CD4-positive, alpha-beta T cell treated with Interleukin-6 for 4 hours (primary cell): ENCODE data around the gene PTBP3.
A peak's percentile ranks its signal among the peaks of the same experiment; 100 is the strongest.

Source experiments
- DNase-seq: peaks from one replicate; pipeline ENCODE4 v3.0.0-alpha.2; 2020; ENCODE audit warnings: mixed read lengths

Gene PTBP3

GRCh38 chr9:112360047-112360804, 26.8 kb upstream of the PTBP3 start:
- DNase-seq = no peak

DNA sequence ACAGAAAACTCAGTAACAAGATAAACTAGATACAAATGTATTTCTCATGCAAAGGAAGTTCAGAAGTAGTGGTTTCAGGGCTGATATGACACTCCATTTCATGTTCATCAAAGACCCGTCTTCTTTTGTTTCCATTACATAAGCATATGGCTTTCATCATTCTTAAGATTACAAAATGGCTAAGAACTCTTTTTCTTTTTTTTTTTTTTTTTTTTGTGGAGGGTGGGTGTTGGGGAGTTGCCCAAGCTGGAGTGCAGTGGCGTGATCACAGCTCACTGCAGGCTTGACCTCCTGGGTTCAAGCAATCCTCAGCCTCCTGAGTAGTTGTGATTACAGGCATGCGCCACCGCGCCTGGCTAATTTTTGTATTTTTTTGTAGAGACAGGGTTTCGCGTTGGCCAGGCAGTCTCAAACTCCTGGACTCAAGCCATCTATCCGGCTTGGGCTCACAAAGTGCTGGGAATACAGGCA, 22.0 kb upstream of the PTBP3 start:
- no peak for DNase-seq

GRCh38 chr9:112354081-112354743, 20.8 kb upstream of the PTBP3 start:
- no peak for DNase-seq

GRCh38 chr9:112352209-112352608, 18.8 kb upstream of the PTBP3 start:
- no peak for DNase-seq

DNA sequence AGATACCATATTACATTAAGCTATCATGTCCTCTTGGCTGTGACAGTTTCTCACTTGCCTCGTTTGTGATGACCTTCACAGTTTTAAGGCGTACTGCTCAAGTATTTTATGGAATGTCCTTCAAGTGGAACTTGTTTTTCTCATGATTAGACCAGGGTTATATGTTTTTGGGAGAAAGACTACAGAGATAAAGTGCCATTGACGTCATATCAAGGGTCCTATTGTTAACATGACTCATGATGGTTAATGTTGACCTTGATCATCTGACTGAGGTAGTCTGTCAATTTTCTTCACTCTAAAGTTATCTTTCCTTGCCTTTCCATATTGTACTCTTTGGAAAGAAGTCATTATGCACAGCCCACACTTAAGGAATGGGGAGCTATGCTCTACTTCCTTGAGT, 17.8 kb upstream of the PTBP3 start:
- DNase-seq = no peak

GRCh38 chr9:112349008-112349333, 15.6 kb upstream of the PTBP3 start:
- DNase-seq = no peak

- DNase-seq = peak; percentile 85
Measured at GRCh38 chr9:112348257-112349007, 15.0 kb upstream of the PTBP3 start.

- DNase-seq = no peak
Measured at GRCh38 chr9:112341730-112342129, 8.3 kb upstream of the PTBP3 start.

- no peak for DNase-seq
Measured at GRCh38 chr9:112339886-112340285, 6.5 kb upstream of the PTBP3 start.

GRCh38 chr9:112338561-112338960, 5.1 kb upstream of the PTBP3 start:
- no peak for DNase-seq

DNA sequence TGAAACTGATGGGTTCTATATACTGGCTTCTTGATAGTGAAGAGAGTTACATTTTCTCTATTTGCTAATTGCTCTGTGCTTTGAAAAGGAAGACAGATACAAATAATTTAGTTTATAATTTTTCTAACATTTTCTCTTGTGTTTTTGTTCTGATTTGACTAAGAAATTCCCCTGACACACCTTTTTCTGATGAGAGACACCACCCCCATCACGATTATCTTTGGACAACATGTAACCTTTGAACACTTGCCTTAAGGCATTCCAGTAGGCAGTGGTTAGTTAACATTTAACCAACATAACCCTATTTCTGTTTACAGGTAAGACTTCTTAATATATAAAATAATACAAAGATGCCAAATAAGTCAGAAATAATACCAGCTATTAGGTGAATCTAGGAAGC, 4.1 kb upstream of the PTBP3 start:
- no peak for DNase-seq

DNA sequence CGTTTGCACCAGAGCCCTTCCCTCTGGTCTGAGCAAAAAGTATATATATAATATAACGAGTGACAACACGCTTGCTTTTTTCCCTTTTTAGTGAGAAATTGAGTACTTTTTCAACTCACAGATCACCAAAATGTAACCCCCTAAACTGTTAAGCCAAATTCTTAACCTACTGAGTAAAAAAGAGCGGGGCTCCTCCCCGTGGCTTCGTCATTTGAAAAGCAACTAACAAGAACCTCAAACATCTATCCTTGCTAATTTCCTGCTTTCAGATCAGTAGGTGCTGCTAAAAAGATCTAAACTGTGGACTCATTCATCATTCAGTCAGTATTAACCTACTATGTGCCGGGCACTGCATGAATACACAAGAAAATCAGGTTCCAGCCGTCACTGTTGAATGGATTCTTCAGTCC, 1.0 kb upstream of the PTBP3 start:
- peak; percentile 64 for DNase-seq

DNA sequence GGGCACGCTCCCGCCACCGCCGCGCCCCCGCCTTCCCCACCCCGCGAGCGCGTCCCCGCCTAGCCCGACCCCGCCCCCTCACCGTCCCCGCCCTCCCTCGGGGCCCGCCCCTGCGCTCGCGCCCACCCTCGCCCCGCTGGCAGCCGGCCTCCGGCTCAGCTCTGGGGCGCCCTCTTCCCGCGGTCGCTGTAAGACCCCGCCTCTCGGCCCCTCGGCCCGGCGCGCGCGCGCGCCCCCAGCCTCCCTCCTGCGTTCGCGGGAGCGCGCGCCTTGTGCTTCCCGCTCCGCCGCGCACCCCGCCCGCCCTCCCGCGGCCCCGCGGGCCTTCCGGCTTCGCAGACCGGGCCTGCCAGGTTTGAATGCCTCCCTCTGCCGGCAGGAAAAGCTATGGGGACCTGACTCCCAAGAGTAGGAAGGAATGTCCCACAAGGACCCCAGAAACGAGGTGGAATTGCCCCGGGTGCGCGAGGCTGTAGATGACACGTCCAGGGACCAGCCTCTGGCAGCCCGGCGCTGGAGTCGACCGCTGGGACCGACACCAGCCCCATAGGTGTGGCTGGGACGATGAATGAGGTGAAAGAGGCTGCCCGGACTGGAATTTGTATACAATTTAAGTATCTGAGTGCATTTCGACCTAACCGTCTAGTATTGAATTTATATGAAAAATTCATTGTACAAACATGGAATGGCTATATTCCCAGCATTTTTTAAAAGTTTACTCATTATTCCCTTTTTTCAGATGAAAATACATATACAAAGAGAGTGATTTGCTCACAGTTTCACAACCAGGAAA, 416 bp upstream of the PTBP3 start:
- DNase-seq = peak; percentile 96

GRCh38 chr9:112332674-112332976, 794 bp downstream of the PTBP3 start:
- no peak for DNase-seq

GRCh38 chr9:112332214-112332613, 1.2 kb downstream of the PTBP3 start:
- no peak for DNase-seq

- DNase-seq = no peak
Measured at GRCh38 chr9:112331674-112331952, 1.8 kb downstream of the PTBP3 start.

DNA sequence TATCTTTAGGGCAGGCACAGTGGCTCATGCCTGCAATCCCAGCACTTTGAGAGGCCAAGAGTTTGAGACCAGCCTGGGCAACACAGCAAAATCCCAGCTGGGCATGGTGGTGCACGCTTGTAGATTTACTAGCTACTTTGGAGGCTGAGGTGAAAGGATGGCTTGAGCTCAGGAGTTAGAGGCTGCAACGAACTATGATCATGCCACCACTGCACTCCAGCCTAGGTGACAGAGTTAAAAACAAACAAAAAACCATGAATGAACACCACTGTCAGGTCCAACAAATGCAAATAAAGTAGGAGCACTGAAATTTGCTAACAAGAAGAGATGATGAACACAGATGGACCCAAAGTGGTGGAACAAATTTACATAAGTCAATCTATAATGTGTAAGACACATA, 4.9 kb downstream of the PTBP3 start:
- no peak for DNase-seq

DNA sequence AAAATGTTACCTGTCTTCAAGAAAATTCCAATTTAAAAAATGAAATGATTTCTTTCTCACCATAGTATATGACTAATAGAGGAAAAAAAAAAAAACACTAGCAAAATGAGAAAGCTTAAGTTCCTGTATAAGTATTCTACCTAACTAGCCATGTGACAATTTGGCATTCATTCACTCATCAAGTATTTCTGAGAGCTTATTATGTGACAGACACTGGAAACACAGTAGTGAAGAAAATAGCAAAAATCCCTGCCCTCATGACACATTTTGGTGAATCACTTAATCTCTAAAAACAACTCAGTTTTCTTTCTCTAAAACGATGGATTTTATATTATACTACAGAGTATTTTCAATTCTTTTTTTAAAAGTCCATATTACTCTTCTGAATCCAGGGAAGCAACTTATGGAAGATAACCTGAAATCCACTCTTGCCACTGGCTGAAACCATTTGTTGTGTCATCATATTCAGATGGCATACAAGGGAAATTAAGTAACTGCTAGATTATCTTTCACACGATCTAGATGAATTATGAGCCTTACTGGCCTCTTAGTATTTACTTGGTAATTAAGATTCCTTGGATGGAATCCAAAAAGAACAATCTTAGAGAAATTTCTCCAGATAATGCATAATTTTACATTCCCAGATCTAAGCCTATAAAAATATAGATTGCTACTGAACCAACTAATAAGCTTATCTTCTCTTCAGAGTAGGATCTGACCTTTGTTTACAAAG, 5.5 kb downstream of the PTBP3 start:
- DNase-seq = no peak

DNA sequence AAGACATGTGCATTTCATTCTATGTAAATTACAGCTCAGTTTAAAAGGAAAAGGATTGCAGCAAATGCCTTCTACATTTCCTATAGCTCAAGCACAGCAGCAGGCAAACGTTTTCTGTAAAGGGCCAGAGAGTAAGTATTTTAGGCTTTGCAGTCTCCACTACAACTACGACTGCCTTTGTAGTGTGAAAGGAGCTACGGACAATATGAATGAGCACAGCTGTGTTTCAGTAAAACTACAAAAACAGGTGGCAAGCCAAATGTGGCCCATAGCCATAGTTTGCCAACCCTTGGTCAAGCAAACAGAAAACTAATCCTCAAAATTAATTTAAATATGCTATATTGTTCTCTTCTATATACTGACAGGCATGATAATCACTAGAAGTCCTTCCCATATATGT, 7.2 kb downstream of the PTBP3 start:
- DNase-seq = no peak

DNA sequence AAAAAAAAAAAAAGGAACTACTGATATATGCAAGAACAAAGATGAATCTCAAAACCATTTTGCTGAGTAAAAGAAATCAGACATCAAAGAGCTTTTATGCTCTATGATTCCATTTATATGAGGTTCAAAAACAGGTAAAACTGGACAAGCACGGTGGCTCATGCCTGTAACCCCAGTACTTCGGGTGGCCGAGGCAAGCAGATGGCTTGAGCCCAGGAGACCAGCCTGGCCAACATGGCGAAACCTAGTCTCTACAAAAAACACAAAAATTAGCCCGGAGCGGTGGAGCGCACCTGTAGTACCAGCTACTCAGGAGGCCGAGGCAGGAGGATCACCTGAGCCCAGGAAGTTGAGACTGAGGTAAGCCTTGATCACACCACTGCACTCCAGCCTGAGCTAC, 7.8 kb downstream of the PTBP3 start:
- no peak for DNase-seq

DNA sequence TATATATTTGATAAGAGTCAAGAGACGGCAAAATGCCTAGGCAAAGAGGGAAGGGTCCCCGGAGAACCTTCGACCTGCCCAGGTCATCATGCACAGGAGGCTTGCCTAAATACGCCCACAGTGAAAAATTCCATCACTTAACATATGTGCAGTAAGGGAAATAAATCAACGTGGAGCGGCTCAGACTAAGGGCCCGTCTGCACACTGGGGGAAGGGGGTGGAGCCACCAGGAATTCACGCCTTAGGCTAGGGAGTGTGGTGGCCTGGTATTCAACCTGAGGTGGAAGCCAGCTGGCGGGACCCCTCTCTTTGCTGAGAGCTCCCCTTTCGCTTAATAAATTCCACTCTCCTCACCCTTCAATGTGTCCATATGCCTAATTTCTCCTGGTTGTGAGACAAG, 8.3 kb downstream of the PTBP3 start:
- DNase-seq = no peak

DNA sequence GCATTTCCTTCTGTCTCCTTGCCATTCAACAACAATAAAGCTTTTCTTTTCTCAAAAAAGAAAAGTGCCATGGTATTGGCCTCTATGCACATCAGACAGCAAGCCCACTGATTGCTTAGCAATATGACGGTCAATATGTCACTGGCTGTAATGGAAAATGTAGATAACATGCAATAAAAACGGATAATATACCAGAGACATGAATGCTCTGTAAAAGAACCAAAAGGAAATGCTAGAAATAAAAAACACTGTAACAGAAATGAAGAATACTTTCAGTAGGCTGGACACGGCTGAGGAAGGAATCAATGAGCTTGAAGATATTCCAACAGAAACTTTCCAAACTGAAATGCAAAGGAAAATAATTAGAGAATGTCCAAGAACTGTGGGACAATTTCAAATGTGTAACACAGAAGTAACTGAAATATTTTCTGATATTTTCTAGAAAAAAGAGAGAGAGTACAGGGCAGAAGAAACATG, 10.0 kb downstream of the PTBP3 start:
- DNase-seq = no peak
